NCI-H345 treated with DMSO at 0.1 percent for 48 hours (cell line): ENCODE results near the gene LRMDA.

Source experiments
- DNase-seq: peaks from one replicate; lab custom pipeline; 2025; ENCODE audit not compliant: unreplicated experiment; lab: John Stamatoyannopoulos, UW

LRMDA gene

DNA sequence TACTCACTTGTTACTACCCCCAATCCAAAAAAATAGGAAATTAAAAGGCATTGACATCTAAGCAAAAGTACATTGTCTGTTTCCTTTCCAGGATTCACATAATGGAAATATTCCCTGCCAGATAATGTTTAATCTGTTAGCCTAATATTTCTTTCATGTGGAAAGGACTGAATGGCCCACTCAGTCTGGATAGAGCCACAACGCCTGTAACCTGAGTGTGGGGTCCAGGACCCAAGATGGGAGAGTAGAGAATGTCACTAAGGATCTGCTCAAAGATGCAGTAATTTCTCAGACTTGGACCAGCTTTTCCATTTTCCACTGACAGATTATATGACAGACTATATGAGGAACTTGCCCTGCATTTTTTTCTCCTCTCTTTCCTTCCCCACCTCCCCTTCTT is 1117.3 kb downstream of the LRMDA start:
- no peak for DNase-seq

GRCh38 chr10:76549171-76549570 is 1117.7 kb downstream of the LRMDA start:
- no peak for DNase-seq

DNA sequence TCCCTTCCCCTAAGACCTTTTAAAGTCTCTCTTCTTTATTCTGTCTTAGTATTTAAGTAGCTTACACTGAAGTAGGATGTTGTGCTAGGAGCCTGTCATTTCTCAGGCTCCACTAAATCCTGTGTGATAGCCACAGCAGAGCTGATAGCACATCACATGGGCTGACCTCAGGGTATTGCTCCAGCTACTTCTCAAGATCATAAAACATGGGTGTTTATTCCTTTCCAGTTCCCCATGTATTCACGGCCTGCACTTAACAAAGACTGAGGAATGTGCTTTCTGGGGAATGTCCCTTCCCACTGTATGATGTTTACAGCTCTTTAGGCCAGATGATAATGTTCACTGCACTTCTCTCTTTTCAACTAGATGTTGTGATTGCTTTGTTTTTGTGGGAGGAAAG is 1119.4 kb downstream of the LRMDA start:
- no peak for DNase-seq

GRCh38 chr10:76552091-76552873 is 1120.9 kb downstream of the LRMDA start:
- DNase-seq: no peak

DNA sequence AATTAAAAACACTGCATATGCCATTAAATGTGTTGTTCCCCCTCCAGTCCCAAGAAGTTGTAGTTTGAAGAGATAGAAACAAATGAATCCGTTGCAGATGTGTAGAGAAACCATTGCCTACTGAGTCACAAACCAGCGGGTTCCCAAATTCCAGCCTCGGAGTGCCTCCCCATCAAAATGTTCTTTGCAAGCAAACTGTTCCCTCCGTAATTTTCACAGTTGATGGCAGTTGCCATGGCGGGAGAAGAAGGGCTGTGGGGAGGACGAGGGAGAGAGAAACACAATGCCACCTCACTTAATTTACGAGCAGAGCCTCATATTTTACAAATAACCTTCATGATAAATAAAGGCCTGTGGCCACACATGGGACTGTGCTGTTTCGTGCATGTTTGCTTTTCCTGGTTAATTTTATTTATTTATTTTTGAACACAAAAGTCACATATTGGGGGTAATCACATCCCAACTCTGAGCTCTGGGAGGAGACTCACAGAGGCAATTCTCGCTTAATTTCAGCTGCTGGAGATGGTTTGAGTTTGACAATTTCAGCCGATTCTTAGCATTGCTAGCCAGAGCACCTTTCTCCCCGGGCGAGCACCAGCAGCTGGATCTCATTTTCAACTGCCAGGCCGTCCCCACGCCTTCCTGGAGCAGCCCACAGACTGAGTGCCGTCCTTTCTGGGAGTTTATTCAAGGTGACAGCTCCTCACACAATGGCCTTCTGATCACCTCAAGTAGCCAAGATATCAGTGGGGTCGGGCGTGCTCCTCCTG is 1122.0 kb downstream of the LRMDA start:
- no peak for DNase-seq

GRCh38 chr10:76554033-76554408 is 1122.6 kb downstream of the LRMDA start:
- no peak for DNase-seq

GRCh38 chr10:76554478-76554877 is 1123.1 kb downstream of the LRMDA start:
- DNase-seq: no peak

- no peak for DNase-seq
These were observed 1123.7 kb downstream of the LRMDA start for GRCh38 chr10:76555067-76555670.

DNA sequence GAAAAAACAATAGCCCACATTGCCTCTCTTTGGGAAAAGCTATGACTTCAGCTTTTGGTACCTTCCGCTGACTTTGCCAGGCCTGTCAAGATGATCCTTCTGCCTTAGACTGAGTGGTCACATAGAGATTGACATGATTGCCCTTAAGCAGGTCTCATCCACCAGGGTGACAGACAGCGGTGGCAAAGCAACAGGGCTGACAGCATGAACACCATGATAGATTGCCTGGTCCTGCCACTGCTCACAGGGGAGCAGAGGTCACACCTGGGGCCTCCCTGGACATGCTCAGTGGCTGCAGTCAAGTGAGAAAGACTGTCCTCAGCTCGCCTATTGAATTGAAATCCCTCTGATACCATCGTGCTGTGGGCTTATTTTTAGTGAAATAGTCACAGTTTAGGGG is 1125.9 kb downstream of the LRMDA start:
- no peak for DNase-seq

DNA sequence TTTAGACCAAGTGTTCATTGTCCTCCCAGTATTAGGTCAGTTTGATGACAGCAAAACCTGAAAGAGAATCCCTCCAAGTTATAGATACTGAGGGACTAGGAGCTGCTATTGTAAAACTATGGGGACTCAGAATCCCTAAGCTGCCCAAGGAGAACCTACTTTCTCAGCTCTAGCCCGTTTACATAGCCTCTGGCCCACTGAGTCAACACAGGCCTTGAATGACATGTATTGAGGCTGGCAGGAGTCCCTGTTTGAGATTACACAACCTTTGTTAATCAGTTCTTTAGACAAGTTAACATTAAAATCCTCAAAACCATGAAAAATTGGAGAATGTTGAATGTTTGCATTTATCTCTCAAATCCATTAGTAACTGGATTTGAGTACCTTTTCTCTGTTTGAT is 1127.2 kb downstream of the LRMDA start:
- DNase-seq: no peak

DNA sequence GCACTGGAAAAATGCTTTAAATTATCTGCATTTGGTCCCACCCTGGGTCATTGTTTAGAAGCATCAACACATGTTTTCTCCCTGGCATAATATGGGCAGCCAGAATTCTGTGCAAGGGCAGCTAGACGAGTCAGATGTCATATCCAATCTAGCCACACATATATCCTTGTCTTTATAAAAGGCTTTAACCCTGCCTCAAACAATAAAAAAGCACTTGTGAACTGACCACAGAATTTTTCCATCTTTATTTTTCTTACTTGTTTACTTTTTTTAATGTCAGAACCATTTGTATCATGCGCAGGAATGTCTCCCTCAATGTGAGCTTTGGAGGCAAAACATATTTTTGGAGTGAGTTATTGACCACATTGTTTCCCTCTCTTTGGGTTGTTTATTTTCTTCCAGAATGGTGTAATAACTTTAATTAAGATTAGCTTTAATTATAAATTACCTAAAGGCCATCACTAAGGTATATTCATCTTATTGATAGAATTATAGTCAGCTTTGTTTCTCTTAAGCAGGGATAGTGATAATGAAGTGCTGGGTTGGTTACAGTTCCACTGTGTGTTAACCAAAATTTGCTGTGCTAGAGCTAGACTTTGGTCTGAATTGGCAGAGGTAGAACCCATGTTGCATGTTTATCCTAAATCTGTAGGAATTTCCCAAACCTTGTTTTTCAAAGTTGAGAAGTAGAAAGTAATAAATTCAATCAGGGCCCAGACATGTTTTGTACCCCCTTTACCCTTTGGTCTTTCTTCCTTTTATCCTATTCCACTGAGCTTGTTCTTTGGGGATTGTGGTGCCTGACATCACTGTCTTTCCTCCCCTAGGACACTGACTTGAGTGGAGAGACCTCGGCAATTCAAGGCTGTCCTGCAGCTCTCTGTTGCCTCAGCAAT is 1127.8 kb downstream of the LRMDA start:
- no peak for DNase-seq

GRCh38 chr10:76559892-76560220 is 1128.4 kb downstream of the LRMDA start:
- DNase-seq: no peak

- DNase-seq: no peak
These were observed 1128.9 kb downstream of the LRMDA start for GRCh38 chr10:76560338-76560737.

DNA sequence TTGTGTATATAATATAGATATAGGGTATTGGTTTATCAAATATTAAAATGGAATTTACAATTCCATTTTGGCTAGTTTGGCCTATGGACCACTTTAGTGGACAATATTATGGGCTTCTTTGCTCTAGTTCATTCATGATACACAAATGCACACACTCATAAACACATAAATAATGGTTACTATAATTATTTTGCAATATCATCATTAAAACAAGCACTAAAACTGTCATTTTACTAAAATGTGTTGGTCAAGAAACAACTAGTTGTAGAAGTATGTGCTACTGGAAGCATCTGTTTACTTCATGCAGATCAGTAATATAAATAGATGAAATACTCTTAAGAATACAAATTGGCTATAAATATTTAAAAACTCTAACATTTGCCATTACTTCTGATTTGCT is 1131.9 kb downstream of the LRMDA start:
- DNase-seq: no peak

DNA sequence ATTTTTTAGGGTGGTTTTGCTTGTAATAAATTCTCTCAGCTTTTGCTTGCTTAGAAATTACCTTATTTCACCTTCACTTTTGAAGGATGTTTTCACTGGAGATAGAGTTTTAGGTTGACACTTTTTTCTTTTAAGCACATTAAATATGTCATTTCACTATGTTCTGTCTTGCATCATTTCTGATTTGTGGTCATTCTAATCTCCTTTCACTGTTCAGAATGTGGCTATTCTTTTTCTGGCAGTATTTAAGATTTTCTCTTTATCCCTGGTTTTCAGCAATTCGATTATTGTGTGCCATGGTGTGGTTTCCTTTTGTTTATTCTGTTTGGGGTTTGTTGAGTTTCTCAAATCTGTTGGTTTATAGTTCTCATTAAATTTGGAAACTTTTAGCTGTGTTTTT is 1140.6 kb downstream of the LRMDA start:
- DNase-seq: no peak

- DNase-seq: no peak
These were observed 1145.0 kb downstream of the LRMDA start for GRCh38 chr10:76576276-76576962.

- no peak for DNase-seq
These were observed 1146.0 kb downstream of the LRMDA start for GRCh38 chr10:76577455-76577854.

DNA sequence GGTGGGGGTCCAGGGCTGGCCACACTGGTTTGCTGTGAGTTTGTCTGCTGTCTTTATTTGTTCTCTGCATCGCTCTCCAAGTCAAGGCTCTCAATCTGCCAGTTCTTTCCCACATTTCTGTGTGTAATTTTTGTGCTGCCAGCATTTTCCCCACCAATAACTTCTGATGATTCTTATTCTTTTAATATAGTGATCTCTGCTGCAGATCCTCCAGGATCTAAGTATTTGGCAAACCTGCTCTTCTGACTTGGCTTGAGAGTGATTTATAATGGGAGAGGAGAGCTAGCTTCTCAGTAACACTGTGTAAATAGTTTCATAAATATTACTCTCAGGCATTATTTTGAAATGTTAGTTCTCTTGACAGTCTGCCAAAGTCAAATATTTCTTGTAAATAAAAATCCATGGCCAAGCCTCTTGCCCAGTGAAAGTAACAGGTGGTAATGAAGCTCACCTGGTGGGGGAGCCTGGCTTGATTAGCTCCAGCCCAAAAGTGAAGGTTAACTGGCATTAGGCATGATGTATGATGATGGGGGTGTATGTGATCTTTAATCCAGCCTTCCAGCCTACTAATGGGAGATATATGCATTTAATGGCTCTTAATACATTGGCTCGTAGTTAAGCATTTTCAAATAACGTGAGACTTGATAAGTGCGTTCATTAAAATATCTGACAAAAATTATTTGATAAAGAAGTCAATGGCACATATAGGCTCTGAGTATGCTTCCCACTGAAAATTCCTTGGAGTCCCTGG is 1150.3 kb downstream of the LRMDA start:
- DNase-seq: no peak

DNA sequence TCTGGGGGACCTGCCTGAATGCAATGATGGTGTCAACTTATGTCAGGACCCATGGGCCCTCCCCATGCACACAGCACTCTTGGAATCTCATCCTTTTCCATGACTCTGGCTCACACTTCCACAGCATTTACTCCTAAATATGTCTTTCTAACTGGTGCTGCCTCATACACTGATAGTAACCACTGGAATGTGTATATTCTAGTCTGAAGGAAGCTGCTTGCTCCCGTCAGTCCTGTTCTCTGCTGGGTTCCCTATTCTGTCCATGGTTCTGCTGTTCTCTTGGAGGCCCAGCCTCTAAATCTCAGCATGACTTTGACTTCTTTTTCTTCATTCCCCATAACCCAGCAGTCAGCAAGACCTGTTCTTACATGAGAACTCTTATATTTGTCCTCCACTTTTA is 1151.1 kb downstream of the LRMDA start:
- no peak for DNase-seq

GRCh38 chr10:76583711-76584161 is 1152.3 kb downstream of the LRMDA start:
- no peak for DNase-seq
